BLaER1 (cell line): ENCODE data around the gene DNAJC9.

Experiments
- H3K27ac ChIP-seq: shearing (Covaris generic); formaldehyde crosslinking; 2 replicates; pipeline ENCODE4 v1.8.1; 2022
- H3K27me3 ChIP-seq: shearing (Covaris generic); formaldehyde crosslinking; 2 replicates; pipeline ENCODE4 v1.8.1; 2022
- H3K36me3 ChIP-seq: shearing (Covaris generic); formaldehyde crosslinking; 2 replicates; pipeline ENCODE4 v1.8.1; 2022
- H3K4me1 ChIP-seq: shearing (Covaris generic); formaldehyde crosslinking; 2 replicates; pipeline ENCODE4 v1.8.1; 2022
- H3K4me2 ChIP-seq: shearing (Covaris generic); formaldehyde crosslinking; 2 replicates; pipeline ENCODE4 v1.8.1; 2022
- H3K4me3 ChIP-seq: shearing (Covaris generic); formaldehyde crosslinking; 2 replicates; pipeline ENCODE4 v1.8.1; 2022
- H3K9ac ChIP-seq: shearing (Covaris generic); formaldehyde crosslinking; 2 replicates; pipeline ENCODE4 v1.8.1; 2022
- H3K9me3 ChIP-seq: shearing (Covaris generic); formaldehyde crosslinking; 2 replicates; pipeline ENCODE4 v1.8.1; 2022
- H4K20me1 ChIP-seq: shearing (Covaris generic); formaldehyde crosslinking; 2 replicates; pipeline ENCODE4 v1.8.1; 2022
- Cebpa-rat ChIP-seq: shearing (Covaris generic); IDR thresholded peaks from 2 replicates; pipeline ENCODE4 v1.8.1; 2022

DNAJC9 gene

GRCh38 chr10:73218431-73219191 is 28.4 kb downstream of the DNAJC9 start:
- H3K4me2 ChIP-seq, result no peak overlapping the region
- H3K4me1 ChIP-seq, result no peaks in the 10 kb centered on the region
- H3K36me3 ChIP-seq, result peaks cover 33% of the 10 kb centered on the region
- no peak for TF ChIP-seq Cebpa-rat
- no peak overlapping the region for H3K9ac ChIP-seq
- no peaks in the 10 kb centered on the region for H3K27me3 ChIP-seq
- no peaks in the 10 kb centered on the region for H4K20me1 ChIP-seq
- peaks cover 5% of the 10 kb centered on the region; the same call in 1 of the 2 replicates for H3K9me3 ChIP-seq
- H3K4me3 ChIP-seq, result no peak overlapping the region
- H3K27ac ChIP-seq, result no peak overlapping the region

GRCh38 chr10:73217628-73218027 is 29.4 kb downstream of the DNAJC9 start:
- H4K20me1 ChIP-seq, result no peaks in the 10 kb centered on the region
- no peak overlapping the region for H3K9ac ChIP-seq
- H3K27me3 ChIP-seq, result no peaks in the 10 kb centered on the region
- no peaks in the 10 kb centered on the region for H3K4me1 ChIP-seq
- no peak for TF ChIP-seq Cebpa-rat
- H3K4me3 ChIP-seq, result no peak overlapping the region
- peaks cover 5% of the 10 kb centered on the region; the same call in 1 of the 2 replicates for H3K9me3 ChIP-seq
- H3K27ac ChIP-seq, result no peak overlapping the region
- no peak overlapping the region for H3K4me2 ChIP-seq
- H3K36me3 ChIP-seq, result peaks cover 33% of the 10 kb centered on the region

DNA sequence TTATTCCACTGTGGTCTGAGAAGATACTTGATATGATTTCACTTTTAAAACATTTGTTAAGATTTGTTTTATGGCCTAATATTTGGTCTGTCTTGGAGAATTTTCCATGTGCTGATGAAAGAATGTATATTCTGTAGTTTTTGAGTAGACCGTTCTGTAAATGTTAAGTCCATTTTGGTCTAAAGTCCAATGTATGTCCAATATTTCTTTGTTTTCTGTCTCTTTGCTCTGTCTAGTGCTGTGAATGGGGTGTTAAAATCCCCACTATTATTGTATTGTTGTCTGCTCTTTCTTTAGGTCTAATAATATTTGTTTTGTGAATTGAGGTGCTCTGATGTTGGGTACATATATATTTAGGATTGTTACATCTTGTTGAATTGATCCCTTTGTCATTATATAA is 31.3 kb downstream of the DNAJC9 start:
- Histone ChIP-seq H3K36me3 (peaks cover 37% of the 10 kb centered on the region), H3K9me3 (peaks cover 5% of the 10 kb centered on the region; the same call in 1 of the 2 replicates), H3K4me1 (no peaks in the 10 kb centered on the region)

DNA sequence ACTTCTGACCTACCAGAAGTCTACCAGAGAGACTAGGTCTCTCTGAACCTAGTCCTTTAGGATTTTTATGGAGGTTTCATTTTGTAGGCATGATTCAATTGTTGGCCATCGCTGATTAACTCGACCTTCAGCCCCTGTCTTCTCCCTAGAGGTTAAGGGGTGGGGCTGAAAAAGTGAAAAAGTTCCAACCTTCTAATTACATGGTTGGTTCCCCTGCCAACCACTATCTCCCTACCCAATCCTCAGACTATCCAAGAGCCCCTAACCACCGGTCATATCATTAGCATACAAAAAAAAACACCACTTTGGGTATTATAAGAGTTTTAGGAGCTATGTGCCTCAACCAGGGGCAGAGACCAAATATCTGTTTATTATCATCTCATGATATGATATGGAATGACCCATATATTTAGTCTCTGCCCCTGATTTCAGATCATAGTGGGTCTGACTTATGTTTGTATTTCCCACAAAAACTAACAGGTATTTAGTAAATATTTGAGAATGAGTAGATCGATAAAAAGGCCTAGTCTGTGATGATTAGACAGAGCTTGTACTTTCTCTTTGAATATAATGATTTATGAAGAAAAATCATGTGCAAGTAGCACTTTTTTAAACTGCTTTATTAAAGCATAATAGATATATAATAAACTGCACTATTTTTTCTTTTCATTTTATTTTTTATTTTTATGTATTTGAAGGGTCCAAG is 35.8 kb downstream of the DNAJC9 start:
- Histone ChIP-seq H3K27me3 (no peaks in the 10 kb centered on the region), H4K20me1 (no peaks in the 10 kb centered on the region), H3K4me1 (no peaks in the 10 kb centered on the region), H3K27ac (no peak overlapping the region), H3K36me3 (peaks cover 30% of the 10 kb centered on the region), H3K9ac (no peak overlapping the region), H3K4me3 (no peak overlapping the region), H3K4me2 (no peak overlapping the region), H3K9me3 (peaks cover 9% of the 10 kb centered on the region)
- TF ChIP-seq Cebpa-rat, result no peak

More for the DNA sequence above, 31.3 kb downstream of the DNAJC9 start:
- no peaks in the 10 kb centered on the region for H4K20me1 ChIP-seq
- H3K4me2 ChIP-seq, result no peak overlapping the region
- H3K27me3 ChIP-seq, result no peaks in the 10 kb centered on the region
- no peak overlapping the region for H3K9ac ChIP-seq
- TF ChIP-seq Cebpa-rat, result no peak
- H3K27ac ChIP-seq, result no peak overlapping the region
- H3K4me3 ChIP-seq, result no peak overlapping the region

DNA sequence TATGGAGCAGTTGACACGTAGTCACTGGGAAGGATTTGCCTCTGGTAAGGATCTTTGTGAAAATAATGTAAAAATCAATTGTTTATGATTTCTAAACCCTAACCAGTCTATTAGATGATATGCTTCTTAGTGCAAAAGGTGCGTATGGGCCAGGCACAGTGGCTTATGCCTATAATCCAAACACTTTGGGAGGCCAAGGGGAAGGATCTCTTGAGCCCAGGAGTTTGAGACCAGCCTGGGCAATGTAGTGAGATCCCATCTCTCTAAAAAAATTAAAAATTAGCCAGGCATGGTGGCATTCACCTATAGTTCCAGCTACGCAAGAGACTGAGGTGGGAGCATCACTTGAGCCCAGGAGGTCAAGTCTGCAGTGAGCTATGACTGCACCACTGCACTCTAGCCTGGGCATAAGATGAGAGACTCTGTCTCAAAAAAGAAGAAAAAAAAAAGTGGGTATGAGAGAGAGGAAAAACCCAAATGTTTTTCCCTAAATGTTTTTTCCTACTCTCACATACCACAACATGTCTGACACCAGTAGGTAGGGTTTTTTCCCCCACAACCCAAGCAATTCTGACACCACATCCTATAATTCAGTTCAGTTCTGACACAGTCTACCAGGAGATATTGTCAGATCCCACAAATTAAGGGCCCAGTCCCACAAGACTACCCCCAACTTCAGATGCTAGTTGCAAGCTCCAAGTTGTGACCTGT is 36.5 kb downstream of the DNAJC9 start:
- no peaks in the 10 kb centered on the region for H3K27me3 ChIP-seq
- no peak overlapping the region for H3K4me2 ChIP-seq
- no peak overlapping the region for H3K27ac ChIP-seq
- peaks cover 15% of the 10 kb centered on the region for H3K9me3 ChIP-seq
- no peaks in the 10 kb centered on the region for H3K4me1 ChIP-seq
- H3K4me3 ChIP-seq, result no peak overlapping the region
- TF ChIP-seq Cebpa-rat, result no peak
- no peaks in the 10 kb centered on the region for H4K20me1 ChIP-seq
- no peak overlapping the region for H3K9ac ChIP-seq
- peaks cover 33% of the 10 kb centered on the region for H3K36me3 ChIP-seq

- H3K4me2 ChIP-seq, result no peak overlapping the region
- no peaks in the 10 kb centered on the region for H3K27me3 ChIP-seq
- H3K4me1 ChIP-seq, result no peaks in the 10 kb centered on the region
- H3K27ac ChIP-seq, result no peak overlapping the region
- peaks cover 15% of the 10 kb centered on the region for H3K9me3 ChIP-seq
- H3K9ac ChIP-seq, result no peak overlapping the region
- no peaks in the 10 kb centered on the region for H4K20me1 ChIP-seq
- H3K36me3 ChIP-seq, result peaks cover 33% of the 10 kb centered on the region
- TF ChIP-seq Cebpa-rat, result no peak
- H3K4me3 ChIP-seq, result no peak overlapping the region
Observed at GRCh38 chr10:73209705-73210104, 37.4 kb downstream of the DNAJC9 start.

DNA sequence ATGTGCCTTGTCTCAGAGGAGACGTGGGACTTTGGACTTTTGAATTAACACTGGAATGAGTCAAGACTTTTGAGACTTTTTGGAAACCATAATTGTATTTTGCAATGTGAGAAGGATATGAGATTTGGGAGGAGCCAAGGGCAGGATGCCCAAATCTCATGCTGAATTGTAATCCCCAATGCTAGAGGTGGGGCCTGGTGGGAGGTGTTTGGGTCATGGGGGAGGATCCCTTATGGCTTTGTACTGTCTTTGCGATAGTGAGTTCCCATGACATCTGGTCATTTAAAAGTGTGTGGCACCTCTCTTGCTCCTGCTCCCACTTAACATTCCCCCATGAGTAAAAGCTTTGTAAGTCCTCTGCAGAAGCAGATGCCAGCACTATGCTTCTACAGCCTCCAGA is 39.2 kb downstream of the DNAJC9 start:
- H3K4me1 ChIP-seq, result no peaks in the 10 kb centered on the region
- H3K9ac ChIP-seq, result no peak overlapping the region
- H3K36me3 ChIP-seq, result peaks cover 33% of the 10 kb centered on the region
- no peak overlapping the region for H3K27ac ChIP-seq
- H3K4me3 ChIP-seq, result no peak overlapping the region
- H3K4me2 ChIP-seq, result no peak overlapping the region
- no peaks in the 10 kb centered on the region for H3K27me3 ChIP-seq
- no peak for TF ChIP-seq Cebpa-rat
- H4K20me1 ChIP-seq, result no peaks in the 10 kb centered on the region
- peaks cover 15% of the 10 kb centered on the region for H3K9me3 ChIP-seq

- no peak overlapping the region for H3K4me2 ChIP-seq
- H3K36me3 ChIP-seq, result peaks cover 33% of the 10 kb centered on the region
- no peaks in the 10 kb centered on the region for H3K4me1 ChIP-seq
- no peak overlapping the region for H3K27ac ChIP-seq
- no peak overlapping the region for H3K4me3 ChIP-seq
- H3K27me3 ChIP-seq, result no peaks in the 10 kb centered on the region
- peaks cover 15% of the 10 kb centered on the region for H3K9me3 ChIP-seq
- no peak overlapping the region for H3K9ac ChIP-seq
- TF ChIP-seq Cebpa-rat, result no peak
- H4K20me1 ChIP-seq, result no peaks in the 10 kb centered on the region
Observed at GRCh38 chr10:73206385-73206784, 40.7 kb downstream of the DNAJC9 start.

- Histone ChIP-seq H3K9me3 (peaks cover 15% of the 10 kb centered on the region), H3K4me2 (no peak overlapping the region), H3K27ac (no peak overlapping the region), H3K36me3 (peaks cover 29% of the 10 kb centered on the region), H3K4me1 (no peaks in the 10 kb centered on the region), H3K9ac (no peak overlapping the region), H3K4me3 (no peak overlapping the region), H3K27me3 (no peaks in the 10 kb centered on the region), H4K20me1 (no peaks in the 10 kb centered on the region)
- TF ChIP-seq Cebpa-rat, result no peak
Observed at GRCh38 chr10:73205890-73206289, 41.2 kb downstream of the DNAJC9 start.

DNA sequence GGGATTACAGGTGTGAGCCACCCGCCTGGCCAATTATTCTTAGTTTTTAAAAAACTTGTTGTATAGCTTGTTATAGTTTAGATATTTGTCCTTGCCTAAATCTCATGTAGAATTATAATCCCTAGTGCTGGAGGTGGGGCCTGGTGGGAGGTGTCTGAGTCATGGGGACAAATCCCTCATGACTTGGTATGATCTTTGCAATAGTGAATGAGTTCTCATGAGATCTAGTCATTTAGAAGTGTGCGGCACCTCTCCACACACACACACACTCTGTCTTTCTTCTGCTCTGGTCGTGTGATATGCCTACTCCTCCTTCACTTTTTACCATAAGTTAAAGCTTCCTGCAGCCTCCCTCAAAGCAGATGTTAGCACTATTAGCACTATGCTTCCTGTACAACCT is 42.0 kb downstream of the DNAJC9 start:
- Histone ChIP-seq H4K20me1 (no peaks in the 10 kb centered on the region), H3K4me1 (no peaks in the 10 kb centered on the region), H3K36me3 (peaks cover 26% of the 10 kb centered on the region), H3K27me3 (no peaks in the 10 kb centered on the region), H3K4me2 (no peak overlapping the region), H3K9me3 (peaks cover 15% of the 10 kb centered on the region), H3K9ac (no peak overlapping the region), H3K4me3 (no peak overlapping the region), H3K27ac (no peak overlapping the region)
- no peak for TF ChIP-seq Cebpa-rat
